ENCODE results near the gene SLC5A11. TPM values are rescaled to one million over a fixed set of nuclear protein-coding genes. Genes with fewer than 3 reads are reported as not detected.

SLC5A11 gene
- total and polyA plus RNA-seq, 4 donors = 0.05 to 1.1 TPM; not detected in 2

GRCh38 chr16:24851700-24852099 lies 5.9 kb downstream of the SLC5A11 start:
- Histone ChIP-seq H3K27ac (ENCODE audit: low read depth in 1 of 2, low read length in 1 of 2) (no peak overlapping the region), H3K36me3 (ENCODE audit: control insufficient read depth in 4 of 4, insufficient read depth in 4 of 4, low read length in 4 of 4) (no peaks in the 10 kb centered on the region), H3K27me3 (ENCODE audit: control insufficient read depth in 3 of 3, insufficient read depth in 3 of 3, low read length in 2 of 3) (peaks cover 0 to 4% (median 0%) of the 10 kb centered on the region in 3 donors), H3K4me3 (no peak overlapping the region), H3K4me1 (ENCODE audit: control insufficient read depth in 5 of 5, insufficient read depth in 5 of 5, low read length in 5 of 5) (peaks cover 0 to 4% (median 0%) of the 10 kb centered on the region in 5 donors), H3K9ac (ENCODE audit: insufficient read depth in 1 of 2, low read length in 2 of 2) (no peak overlapping the region), H3K9me3 (ENCODE audit: control insufficient read depth in 4 of 4, insufficient read depth in 3 of 4, low read length in 3 of 4) (peaks cover 0 to 3% (median 0%) of the 10 kb centered on the region in 4 donors)
- WGBS, 2 donors = 50 to 62% methylated on average over 8 of the region's 8 CpGs
- TF ChIP-seq CTCF (IDR thresholded peaks at IDR 0.05; ENCODE audit: control extremely low read depth, extremely low read depth) = no peak
- ATAC-seq (ENCODE audit: insufficient read depth, low FRiP score) (no peak), DNase-seq (no peak)

GRCh38 chr16:24852281-24852721 lies 6.5 kb downstream of the SLC5A11 start:
- DNase-seq = no peak
- Histone ChIP-seq H3K27ac (ENCODE audit: low read depth in 1 of 2, low read length in 1 of 2) (no peak overlapping the region), H3K9me3 (ENCODE audit: control insufficient read depth in 4 of 4, insufficient read depth in 3 of 4, low read length in 3 of 4) (peaks cover 0 to 3% (median 0%) of the 10 kb centered on the region in 4 donors), H3K4me3 (no peak overlapping the region), H3K36me3 (ENCODE audit: control insufficient read depth in 4 of 4, insufficient read depth in 4 of 4, low read length in 4 of 4) (no peaks in the 10 kb centered on the region), H3K4me1 (ENCODE audit: control insufficient read depth in 5 of 5, insufficient read depth in 5 of 5, low read length in 5 of 5) (peaks cover 0 to 4% (median 0%) of the 10 kb centered on the region in 5 donors), H3K9ac (ENCODE audit: insufficient read depth in 1 of 2, low read length in 2 of 2) (no peak overlapping the region), H3K27me3 (ENCODE audit: control insufficient read depth in 3 of 3, insufficient read depth in 3 of 3, low read length in 2 of 3) (peaks cover 0 to 7% (median 0%) of the 10 kb centered on the region in 3 donors)
- WGBS, 2 donors = 72 to 74% methylated on average over 8 of the region's 8 CpGs
- no peak for ATAC-seq (ENCODE audit: insufficient read depth, low FRiP score)
- no peak for TF ChIP-seq CTCF (IDR thresholded peaks at IDR 0.05; ENCODE audit: control extremely low read depth, extremely low read depth)

GRCh38 chr16:24853169-24853824 lies 7.5 kb downstream of the SLC5A11 start:
- ATAC-seq (ENCODE audit: insufficient read depth, low FRiP score) (no peak), DNase-seq (no peak)
- Histone ChIP-seq H3K36me3 (ENCODE audit: control insufficient read depth in 4 of 4, insufficient read depth in 4 of 4, low read length in 4 of 4) (no peaks in the 10 kb centered on the region), H3K9ac (ENCODE audit: insufficient read depth in 1 of 2, low read length in 2 of 2) (no peak overlapping the region), H3K4me3 (no peak overlapping the region), H3K9me3 (ENCODE audit: control insufficient read depth in 4 of 4, insufficient read depth in 3 of 4, low read length in 3 of 4) (peaks cover 0 to 3% (median 0%) of the 10 kb centered on the region in 4 donors), H3K27ac (ENCODE audit: low read depth in 1 of 2, low read length in 1 of 2) (no peak overlapping the region), H3K27me3 (ENCODE audit: control insufficient read depth in 3 of 3, insufficient read depth in 3 of 3, low read length in 2 of 3) (peaks cover 0 to 7% (median 0%) of the 10 kb centered on the region in 3 donors), H3K4me1 (ENCODE audit: control insufficient read depth in 5 of 5, insufficient read depth in 5 of 5, low read length in 5 of 5) (peaks cover 0 to 4% (median 0%) of the 10 kb centered on the region in 5 donors)
- TF ChIP-seq CTCF (IDR thresholded peaks at IDR 0.05; ENCODE audit: control extremely low read depth, extremely low read depth) = no peak
- 78 to 81% methylated on average over 8 of the region's 8 CpGs for WGBS, 2 donors

All from lung (tissue), 12 donors.